Activated CD4-positive, CD25-positive, alpha-beta regulatory T cell (primary cell): ENCODE data around the gene NCAPG2.
A peak's percentile ranks its signal among the peaks of the same experiment; 100 is the strongest.

ENCODE experiments used
- DNase-seq, 4 experiments: peaks; one replicate each; lab custom pipeline; 2025; lab: John Stamatoyannopoulos, UW

Gene NCAPG2, protein sequence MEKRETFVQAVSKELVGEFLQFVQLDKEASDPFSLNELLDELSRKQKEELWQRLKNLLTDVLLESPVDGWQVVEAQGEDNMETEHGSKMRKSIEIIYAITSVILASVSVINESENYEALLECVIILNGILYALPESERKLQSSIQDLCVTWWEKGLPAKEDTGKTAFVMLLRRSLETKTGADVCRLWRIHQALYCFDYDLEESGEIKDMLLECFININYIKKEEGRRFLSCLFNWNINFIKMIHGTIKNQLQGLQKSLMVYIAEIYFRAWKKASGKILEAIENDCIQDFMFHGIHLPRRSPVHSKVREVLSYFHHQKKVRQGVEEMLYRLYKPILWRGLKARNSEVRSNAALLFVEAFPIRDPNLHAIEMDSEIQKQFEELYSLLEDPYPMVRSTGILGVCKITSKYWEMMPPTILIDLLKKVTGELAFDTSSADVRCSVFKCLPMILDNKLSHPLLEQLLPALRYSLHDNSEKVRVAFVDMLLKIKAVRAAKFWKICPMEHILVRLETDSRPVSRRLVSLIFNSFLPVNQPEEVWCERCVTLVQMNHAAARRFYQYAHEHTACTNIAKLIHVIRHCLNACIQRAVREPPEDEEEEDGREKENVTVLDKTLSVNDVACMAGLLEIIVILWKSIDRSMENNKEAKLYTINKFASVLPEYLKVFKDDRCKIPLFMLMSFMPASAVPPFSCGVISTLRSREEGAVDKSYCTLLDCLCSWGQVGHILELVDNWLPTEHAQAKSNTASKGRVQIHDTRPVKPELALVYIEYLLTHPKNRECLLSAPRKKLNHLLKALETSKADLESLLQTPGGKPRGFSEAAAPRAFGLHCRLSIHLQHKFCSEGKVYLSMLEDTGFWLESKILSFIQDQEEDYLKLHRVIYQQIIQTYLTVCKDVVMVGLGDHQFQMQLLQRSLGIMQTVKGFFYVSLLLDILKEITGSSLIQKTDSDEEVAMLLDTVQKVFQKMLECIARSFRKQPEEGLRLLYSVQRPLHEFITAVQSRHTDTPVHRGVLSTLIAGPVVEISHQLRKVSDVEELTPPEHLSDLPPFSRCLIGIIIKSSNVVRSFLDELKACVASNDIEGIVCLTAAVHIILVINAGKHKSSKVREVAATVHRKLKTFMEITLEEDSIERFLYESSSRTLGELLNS

DNA sequence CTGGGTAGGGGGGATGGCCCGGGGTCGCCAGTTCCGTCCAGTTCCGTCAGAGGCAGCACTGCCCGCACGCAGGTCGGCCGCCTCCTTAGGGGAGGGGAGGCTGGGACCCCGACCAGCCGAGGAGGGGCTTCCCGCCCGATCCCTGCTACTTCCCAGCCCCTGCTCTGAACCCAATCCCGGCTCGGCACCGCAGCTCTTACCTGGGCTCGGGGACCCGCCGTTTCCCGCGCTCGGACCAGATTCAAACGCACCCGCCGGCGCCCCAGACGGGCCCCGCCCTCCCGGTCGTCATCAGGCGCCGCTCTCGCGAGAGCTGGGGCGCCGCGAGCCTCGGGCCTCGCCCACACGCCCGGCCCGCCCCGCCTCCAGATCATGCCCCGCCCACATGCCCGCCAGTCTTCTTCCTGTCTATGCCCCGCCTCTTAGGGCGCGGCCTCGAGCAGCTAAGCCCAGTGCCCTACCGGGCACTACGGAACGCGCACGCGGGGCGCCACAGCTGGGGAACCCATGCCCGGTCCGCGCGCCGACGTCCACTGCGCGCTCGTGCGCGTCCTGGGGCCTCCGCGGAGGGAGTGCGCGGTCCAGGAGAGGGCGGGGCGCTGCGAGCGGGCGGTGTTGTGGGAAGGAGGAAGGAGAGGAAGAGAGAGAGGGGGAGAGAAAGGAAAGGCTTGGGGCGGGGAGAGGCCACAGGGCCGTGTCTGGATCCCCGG, at the start of gene NCAPG2:
TSS of gene NCAPG2 (minus strand) at position 281 of the 710 bp plus-strand sequence. CDS start 2,905 bp downstream, outside the sequence.
- peak; percentile 94 to 98 (median 96) for DNase-seq

DNA sequence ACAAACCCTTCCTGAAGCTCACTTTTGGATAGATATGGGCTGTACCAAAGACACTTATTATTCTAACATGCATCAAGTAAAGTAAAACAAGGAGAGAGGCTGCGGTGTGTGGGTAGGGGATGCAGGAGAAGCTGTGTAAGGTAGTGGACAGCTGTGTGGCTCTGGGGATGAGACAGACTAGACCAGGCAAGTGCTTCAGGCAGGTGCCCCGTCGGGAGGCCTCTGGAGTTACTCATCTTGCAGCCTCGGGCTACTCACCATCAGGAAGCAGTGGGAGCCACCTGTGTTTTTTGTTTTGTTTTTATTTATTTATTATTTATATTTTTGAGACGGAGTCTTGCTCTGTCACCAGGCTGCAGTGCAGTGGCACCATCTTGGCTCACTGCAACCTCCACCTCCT, 49.3 kb upstream of the NCAPG2 start:
- DNase-seq: no peak

DNA sequence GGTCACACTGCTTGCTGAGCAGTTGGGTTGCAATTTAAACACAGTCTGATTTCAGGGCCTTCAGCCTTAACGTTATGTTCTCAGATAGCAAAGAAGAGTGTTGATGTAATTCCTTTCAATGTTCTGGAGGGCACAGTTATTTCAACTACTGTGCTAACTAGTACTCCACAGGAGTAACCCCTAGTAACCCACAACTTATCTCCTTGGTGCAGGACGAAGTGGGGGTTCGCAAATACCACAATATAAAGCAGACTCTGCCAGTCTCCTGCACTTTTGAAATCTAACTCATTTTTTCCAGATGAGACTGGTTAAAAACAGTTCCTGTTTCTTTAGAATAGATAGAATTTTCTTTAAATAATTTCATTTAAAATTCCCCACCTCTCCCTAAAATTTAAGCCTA, 47.1 kb upstream of the NCAPG2 start:
- no peak for DNase-seq

DNA sequence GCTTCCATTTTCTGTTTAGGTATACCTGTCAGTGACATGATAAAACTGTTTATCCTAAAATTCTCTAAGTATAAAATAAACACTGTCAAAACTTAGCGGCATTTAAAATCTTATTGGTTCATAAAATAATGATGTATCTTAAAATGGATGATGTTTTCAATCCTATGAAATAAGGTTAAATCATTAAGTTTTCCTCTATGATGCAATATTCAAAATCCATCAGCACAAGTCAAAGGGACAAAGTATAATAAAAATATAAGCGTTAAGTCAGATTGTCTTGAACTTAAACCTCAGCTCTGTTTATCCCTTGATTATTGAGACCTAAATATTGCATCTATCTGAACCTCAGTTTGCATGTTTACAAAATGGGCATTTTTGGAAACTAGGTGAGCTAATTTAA, 46.6 kb upstream of the NCAPG2 start:
- DNase-seq: no peak

DNA sequence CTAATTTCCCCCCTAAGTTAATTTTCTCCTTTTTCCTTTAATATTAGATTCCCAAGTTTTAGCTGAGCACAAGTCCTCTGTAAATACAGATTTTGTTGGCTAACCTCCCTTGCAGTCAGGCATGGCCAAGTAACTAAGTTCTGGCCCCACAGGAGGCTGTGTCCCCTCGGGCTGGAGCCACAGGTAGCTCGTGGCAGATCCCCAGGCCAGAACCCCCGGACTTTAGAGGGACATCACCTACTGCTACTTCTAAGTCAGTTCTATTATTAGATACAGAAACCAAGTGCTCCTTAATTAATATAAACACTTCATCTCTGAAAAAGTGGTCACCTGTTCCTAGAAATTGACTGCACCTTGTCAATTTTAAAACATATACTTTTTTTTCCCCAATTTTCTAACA, 46.1 kb upstream of the NCAPG2 start:
- DNase-seq: no peak

DNA sequence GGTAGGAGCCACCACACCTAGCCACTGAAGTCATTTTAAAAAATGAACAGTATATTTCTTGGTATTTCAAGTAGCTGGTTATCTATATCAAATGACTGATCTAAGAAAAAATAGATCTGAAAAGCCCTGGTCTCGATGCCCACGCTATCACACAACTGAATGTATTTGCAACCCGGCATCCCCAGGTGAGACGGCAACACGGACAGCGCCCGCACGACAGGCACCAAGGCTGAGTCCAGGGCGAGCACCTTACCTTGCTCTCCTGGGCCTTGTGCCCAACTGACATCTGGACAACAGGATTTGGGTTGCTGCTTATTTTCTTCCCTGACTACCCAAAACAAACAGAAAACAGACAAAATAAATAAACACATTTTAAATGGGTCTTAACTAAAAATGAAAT, 44.8 kb upstream of the NCAPG2 start:
- no peak for DNase-seq

DNA sequence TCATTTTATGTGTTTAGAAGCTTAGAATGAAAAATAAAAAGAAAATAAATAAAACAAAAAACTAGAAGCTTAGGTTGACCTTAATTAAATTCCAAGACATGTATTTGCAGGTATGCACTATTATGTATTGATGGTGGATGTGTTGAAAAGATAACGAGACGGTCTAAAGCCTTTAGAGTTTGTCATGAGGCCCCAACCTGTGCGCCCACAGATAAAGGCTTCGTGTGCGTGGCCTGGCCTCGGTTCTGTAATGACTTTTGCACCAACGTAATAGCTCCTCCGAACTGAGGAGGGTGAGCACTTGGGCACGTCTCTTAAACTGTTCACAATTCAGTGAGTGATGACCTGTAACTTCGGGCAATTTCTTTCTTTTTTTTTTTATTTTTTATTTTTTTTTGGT, 43.7 kb upstream of the NCAPG2 start:
- DNase-seq: no peak

DNA sequence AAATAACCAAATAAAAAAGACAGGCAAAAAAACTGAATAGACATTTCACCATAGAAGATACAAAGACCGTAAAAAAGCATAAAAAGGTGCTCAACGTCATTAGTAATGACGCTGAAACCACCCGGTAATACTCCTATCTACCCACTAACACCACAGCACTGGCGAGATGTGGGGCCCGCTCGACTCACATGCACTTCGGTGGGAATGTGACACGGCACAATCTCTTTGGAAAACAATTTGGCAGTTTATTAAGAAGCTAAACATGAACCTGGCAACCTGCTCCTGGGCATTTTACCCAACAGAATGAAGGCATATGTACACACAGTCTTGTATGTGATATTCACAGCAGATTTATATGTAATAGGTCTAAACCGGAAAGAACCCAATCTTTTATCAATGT, 42.8 kb upstream of the NCAPG2 start:
- no peak for DNase-seq

DNA sequence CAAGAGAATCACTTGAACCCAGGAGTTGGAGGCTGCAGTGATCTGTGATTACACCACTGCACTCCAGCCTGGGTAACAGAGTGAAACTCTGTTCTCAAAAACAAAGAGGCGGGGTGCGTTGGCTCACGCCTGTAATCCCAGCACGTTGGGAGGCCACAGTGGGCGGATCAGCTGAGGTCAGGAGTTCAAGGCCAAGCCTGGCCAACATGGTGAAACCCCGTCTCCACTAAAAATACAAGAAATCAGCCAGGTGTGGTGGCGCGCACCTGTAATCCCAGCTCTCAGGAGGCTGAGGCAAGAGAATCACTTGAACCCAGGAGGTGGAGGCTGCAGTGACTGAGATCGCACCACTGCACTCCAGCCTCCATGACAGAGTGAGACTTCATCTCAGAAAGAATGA, 42.4 kb upstream of the NCAPG2 start:
- no peak for DNase-seq

DNA sequence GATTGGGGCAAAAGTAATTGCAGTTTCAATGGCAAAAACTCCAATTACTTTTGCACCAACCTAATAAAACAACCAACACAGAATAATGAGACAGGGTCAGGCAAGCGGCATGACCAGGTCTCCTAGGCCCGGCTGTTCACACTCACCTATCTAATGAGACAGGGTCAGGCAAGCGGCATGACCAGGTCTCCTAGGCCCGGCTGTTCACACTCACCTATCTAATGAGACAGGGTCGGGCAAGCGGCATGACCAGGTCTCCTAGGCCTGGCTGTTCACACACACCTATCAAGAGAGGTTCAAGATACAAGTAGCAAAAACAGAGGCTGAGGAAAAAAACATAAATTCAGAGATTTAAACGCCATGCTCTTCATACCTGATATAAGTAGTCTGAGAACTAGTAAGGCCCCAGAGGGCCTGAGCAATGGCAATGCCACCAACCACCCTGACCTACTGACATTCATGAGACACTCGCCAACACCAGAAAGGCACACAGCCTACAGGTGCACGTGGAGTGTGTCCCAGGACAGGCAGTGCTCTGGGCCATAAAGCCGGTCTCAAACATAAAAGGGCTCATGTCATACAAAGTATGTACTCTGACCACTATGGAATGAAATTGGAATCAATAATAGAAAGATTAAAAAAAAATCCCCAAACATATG, 40.6 kb upstream of the NCAPG2 start:
- no peak for DNase-seq

DNA sequence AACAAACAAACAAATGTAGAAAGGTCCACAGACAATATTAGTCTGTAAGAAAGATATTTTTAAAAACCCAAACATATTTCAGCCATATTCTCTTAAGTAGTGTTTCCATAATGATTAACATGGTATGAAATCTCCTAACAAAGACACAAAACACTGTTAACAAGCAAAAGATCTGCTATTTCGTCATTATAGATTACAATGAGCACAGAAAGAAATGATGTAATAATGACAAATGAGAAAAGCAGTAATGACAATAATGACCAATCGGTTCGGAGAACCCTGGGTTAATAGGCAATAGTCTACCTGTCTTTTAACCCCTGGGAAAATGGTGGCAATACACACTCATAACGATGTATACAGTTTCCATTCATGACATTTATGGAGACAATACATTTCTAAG, 39.5 kb upstream of the NCAPG2 start:
- DNase-seq: no peak

DNA sequence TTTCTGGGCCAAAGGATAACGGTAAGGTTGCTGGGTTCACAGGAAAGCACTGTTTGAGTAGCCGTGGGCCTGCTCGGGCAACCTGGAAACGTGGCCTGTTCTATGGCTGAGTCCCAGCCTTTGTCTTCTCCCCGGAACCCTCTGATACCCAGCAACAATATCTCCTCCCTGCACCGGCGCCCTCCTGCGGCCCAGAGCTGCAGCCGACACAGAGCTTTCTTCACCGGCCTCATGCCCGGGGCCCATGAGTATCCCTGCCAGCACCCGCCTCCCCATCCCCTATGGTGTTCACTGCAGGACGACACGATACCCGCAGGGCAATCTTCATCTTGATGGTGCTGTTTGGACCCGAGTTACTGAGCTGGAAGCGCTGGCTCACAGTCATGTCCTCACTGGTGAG, 38.6 kb upstream of the NCAPG2 start:
- DNase-seq: no peak

DNA sequence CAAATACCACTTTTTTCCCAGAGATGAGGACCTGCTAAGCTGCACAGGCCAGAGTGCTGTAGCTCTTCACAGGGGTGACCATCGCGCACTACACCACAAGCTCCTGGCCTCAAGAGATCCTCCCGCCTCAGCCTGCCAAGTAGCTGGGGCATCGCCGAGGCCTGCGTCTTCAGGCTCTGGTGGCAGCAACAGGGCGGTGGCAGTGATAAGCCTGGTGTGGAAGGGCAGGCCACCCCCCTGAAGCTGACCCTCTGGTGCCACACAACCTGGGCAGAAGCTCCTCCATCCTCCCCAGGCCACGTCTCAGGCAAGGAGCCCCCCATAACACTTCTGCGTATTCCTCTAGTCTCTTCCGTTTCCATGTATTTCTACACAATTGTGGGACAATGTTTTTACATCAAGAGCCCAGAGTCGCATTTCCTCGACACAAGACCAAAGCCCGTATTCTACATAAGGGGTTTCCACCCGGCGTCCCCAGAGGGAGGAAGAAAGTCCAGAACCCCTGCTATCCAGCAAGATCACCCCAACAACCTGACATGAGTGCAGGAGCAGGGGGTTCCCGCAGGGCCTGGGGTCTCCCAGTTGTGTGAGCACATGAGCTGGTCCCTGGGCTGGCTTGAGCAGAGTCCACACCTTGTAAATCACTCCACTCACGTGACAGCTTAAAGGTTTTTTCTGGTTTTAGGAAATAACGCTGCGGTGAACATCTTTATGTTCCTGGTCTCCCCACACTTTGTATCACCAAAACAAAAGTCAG, 37.6 kb upstream of the NCAPG2 start:
- DNase-seq: no peak

DNA sequence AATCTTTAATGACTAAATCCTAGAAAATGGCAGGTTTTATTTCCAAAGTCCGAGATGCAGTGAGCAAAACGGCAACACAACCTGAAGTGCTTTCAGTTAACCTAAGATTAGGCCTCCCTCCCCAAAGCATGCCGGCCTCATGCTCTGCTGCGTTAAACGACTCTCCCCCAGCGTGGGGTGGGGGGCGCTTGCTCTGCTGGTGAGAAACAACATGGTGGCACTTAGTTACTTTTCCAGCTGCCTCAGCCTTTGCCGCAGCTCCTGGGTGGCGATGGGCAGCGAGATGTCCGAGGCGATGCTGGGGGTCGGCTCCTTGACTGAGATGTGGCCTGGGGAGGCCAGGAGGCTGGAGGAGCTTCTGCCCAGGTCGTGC, 36.7 kb upstream of the NCAPG2 start:
- no peak for DNase-seq

DNA sequence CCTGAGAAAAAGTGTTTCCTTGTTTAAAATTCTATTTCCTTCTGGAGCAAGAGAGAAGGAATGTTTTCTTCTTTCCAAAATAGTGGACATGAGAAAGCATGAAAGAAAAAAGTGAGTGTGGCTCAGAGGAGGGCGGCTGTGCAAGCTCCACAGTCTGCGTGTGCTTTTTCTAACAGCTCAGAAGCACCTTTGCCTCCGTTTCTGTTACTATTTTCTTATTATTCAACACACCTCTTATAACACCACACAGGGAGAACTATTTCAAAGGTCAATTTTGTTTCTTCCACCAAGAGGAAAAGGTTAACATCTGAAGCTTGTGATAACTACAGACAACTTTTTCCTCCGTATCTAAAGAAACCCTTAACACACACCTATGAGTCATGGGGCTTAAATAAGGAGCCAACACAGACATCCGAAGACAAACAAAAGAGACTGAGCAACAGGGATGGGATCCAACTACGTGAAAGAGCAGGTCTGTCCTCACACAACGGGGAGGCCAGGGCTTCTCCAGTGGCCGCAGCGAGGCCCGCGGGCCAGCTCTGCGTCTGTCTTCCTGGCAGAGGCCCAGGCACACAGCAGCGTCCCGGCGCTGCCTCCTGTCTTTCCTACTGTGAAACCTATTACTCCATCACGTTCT, 36.2 kb upstream of the NCAPG2 start:
- DNase-seq: no peak

DNA sequence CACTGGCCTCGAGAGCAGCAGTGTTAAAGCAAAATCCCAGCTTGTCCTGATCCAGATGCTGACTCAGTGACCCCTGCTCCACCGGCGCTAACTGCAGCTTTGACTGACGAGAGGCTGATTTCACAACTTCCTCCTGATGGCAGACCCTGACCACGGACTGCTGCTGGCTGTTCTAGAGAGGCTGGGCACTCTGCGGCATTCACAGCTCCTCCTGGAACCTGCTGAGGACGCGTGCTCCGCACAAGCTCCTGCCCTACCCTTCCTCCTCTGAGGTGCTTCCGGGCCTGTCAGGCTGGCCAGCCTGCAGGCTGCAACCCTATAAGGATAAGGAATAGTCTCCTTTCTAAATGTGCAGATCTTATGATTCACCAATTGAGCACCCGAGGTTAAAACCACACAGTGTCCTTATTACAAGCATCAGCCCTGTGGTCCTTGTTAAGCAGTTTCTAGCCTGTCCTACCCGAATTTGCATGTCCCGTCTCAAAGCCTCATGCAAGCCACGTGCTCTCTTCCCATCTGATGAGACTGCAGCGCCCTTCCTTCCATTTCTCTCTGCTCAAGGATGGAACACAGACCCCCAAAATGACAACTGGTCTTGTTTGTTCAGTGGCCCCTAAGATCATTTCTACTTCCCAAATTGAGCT, 35.5 kb upstream of the NCAPG2 start:
- DNase-seq: no peak

DNA sequence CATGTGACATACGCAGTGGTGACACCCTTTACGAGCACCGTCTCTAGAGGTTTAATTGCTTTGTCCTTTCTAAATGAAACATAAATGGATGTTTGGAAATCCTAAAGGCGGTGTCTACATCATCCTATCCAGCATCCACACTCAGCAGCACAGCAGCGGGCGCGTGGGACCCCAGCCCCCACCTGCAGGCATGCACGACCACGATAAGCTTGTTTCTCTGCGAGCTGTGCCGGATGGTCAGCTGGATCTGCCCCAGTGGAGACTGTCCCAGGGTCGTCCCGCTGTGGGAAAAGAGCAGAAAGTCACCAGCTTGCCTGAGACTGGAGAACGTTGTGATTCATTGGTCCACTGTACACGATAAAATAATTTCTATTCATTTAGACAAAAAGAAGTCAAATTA, 34.2 kb upstream of the NCAPG2 start:
- DNase-seq: no peak

DNA sequence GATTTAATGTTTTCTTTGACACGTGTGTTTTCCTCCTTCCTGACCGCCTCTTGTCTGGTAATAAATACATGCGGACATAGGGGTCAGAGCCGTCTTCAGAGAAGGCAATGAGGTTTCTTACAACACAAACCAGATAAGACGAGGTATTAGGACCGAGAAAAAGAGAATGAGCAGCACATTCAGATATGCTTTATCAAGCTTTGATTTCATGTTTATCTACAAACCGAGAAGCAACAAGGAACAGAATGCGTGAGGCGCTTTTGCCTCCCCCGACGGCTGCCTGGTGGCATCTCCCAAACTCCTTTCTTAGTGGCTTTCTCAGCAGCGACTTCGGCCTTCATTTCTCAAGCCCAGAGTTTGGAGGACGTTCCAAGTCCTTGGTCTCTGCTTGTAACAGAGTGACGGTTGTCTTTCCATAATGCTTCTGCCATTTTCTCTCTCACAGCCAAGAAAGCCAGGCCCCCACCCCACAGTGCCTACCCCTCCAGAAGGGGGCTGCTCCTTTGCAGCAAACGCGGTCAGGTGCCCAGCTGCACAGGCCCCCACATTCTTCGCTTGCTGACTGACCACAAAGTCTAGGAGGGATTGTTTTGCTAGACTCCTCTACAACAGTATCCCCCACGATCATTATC, 32.6 kb upstream of the NCAPG2 start:
- DNase-seq: no peak

DNA sequence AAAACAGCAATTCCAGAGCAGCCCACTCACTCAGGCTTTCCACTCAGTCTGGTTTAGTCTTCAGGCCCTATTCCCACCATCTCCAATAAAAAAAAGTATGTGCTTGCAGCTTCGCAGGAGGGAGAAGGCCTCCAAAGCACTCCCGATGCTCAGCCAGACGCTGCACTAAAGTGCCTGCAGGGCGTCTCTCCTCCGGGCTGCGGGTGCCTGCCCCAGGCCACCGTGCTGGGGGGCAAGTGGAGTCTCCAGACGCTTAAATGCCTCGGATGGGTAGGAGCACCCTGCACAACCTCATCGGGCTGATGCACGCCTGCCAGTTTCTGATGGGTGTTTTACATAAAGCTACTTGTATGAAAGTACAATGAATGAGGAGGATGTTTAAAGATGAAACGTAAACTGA, 31.3 kb upstream of the NCAPG2 start:
- no peak for DNase-seq
